Jurkat, Clone E6-1 (cell line): ENCODE data around the gene C20orf204.
A peak's percentile ranks its signal among the peaks of the same experiment; 100 is the strongest.

ENCODE experiments used
- DNase-seq: peaks from one replicate; pipeline ENCODE4 v3.0.0-alpha.2; 2011; ENCODE audit warnings: low read depth, low spot score
- H3K4me3 ChIP-seq: 2 replicates; pipeline ENCODE4 v1.5.1; 2011; ENCODE audit warnings: mild to moderate bottlenecking, low read length, control low read depth, moderate library complexity

The C20orf204 gene

GRCh38 chr20:64065974-64066343 is 30.0 kb downstream of the C20orf204 start:
- DNase-seq = peak; percentile 81
- H3K4me3 ChIP-seq = no peak overlapping the region

- DNase-seq = no peak
- no peak overlapping the region for H3K4me3 ChIP-seq
Measured at GRCh38 chr20:64067005-64067632, 31.1 kb downstream of the C20orf204 start.

GRCh38 chr20:64067733-64068307 is 31.8 kb downstream of the C20orf204 start:
- H3K4me3 ChIP-seq = no peak overlapping the region
- no peak for DNase-seq

DNA sequence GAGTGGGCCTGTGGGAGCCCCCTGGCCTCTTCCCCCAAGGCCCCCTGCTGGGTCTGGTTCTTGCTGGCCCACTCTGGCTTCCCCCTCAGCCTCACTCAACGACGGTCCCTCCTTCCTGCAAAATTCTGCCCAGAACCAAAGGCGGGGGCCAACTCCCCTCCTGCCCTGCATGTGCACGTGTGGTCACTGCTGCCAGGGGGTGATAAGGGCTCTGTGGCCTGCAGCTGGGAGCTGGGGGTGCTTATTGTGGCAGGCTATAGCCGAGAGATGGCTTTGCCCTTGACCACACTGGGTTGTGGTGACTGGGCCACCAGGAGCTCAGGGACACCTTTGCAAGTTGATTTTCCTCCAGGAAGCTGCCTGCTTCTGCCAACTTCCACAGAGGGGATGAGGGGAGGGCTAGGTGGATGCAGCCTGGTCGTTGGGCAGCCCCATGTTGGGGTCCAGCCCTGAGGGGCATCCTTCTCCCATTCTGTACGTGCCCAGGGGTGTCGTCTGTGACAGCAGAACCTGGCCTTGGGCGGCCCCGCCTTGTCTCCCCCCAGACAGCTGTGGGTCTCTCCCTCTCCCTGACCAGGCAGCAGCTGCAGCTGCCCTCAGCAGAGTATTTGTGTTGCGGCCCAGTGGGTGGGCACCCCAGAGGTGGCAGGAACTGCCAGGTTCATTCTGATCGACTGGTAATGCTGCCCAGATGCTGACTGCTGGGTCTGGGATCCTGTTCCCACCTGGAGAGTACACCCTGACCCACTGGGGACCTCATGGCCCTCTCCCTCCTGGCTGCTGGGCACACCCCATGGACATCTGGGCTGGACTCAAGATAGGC is 32.6 kb downstream of the C20orf204 start:
- no peak for DNase-seq
- no peak overlapping the region for H3K4me3 ChIP-seq

DNA sequence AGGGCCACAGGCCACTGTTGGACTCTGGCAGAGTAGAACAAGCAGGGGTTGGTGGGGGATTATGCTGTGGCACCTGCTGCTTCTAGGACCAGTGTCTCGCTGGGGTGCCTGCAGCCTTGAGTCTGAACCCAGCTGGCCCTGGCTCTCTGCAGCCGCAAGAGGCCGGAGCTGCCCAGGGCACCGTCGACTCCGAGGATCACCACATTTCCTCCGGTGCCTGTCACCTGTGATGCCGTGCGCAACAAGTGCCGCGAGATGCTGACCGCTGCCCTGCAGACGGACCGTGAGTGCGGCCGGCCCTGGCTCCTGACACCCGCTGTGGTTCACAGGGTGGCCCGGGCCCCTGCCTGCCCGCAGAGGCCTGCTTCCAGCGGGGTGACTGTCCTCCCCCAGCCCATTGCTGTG is 33.2 kb downstream of the C20orf204 start:
- no peak overlapping the region for H3K4me3 ChIP-seq
- DNase-seq = no peak

- no peak overlapping the region for H3K4me3 ChIP-seq
- DNase-seq = no peak
Measured at GRCh38 chr20:64069614-64070243, 33.7 kb downstream of the C20orf204 start.

GRCh38 chr20:64070244-64070993 is 34.4 kb downstream of the C20orf204 start:
- DNase-seq = no peak
- H3K4me3 ChIP-seq = no peak overlapping the region

- no peak overlapping the region for H3K4me3 ChIP-seq
- no peak for DNase-seq
Measured at GRCh38 chr20:64071341-64072332, 35.7 kb downstream of the C20orf204 start.

DNA sequence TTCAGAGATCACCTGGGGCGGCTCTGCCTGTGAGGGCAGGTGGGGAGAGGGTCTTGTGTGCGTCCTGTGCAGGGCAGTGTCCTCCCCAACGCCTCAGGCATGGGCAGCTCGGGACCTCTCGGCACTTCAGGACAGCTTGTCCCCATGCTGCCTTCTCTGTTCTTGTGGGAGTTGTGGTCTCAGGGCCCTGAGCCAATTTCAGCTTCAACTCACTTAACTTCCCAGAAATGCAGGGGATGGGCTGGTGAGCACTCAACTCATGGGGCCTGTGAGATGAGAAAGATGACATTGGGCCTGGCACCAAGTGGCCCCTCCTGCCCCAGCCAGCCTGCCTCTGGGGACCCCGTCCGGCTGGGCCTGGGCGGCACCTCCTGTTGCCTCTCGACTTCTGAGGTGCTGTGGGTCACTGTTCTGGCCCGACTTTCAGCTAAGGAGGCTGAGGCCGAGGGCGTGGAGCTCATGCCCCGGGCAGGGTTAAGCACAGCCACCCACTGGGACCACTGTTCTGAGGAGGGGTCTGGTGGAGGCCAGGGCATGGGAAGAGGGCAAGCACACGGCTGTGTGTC is 36.6 kb downstream of the C20orf204 start:
- no peak overlapping the region for H3K4me3 ChIP-seq
- no peak for DNase-seq

- DNase-seq = no peak
- H3K4me3 ChIP-seq = no peak overlapping the region
Measured at GRCh38 chr20:64073476-64074183, 37.6 kb downstream of the C20orf204 start.

DNA sequence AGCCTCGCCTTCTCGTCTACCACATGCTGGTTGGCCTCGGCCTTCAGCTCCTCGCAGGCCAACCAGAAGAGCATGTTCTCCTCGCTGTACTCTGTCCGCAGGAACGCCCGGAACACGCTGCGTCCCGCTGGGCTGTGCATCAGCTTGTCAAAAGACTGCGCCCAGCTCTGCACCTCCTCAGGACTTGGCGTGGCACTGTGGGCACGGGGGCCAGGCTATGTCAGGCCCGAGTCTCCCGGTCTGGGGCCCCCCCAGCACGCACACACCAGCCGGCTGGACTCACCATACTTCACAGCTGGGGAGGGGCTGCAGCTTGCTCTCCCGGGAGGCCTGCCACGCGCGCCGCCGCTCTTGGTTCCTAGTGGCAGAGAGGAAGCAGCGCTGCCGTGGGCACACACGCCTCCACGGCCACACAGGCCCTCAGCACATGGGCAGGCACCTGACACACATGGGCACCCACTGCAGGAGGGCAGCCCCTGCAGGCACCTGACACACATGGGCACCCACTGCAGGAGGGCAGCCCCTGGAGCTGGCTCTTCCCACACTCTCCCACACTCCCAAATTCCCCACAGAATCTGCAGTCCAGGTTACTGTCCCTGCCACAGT is 38.3 kb downstream of the C20orf204 start:
- no peak for DNase-seq
- no peak overlapping the region for H3K4me3 ChIP-seq

- DNase-seq = no peak
- H3K4me3 ChIP-seq = no peak overlapping the region
Measured at GRCh38 chr20:64074963-64075362, 39.0 kb downstream of the C20orf204 start.

GRCh38 chr20:64075556-64075955 is 39.6 kb downstream of the C20orf204 start:
- DNase-seq = no peak
- H3K4me3 ChIP-seq = no peak overlapping the region

DNA sequence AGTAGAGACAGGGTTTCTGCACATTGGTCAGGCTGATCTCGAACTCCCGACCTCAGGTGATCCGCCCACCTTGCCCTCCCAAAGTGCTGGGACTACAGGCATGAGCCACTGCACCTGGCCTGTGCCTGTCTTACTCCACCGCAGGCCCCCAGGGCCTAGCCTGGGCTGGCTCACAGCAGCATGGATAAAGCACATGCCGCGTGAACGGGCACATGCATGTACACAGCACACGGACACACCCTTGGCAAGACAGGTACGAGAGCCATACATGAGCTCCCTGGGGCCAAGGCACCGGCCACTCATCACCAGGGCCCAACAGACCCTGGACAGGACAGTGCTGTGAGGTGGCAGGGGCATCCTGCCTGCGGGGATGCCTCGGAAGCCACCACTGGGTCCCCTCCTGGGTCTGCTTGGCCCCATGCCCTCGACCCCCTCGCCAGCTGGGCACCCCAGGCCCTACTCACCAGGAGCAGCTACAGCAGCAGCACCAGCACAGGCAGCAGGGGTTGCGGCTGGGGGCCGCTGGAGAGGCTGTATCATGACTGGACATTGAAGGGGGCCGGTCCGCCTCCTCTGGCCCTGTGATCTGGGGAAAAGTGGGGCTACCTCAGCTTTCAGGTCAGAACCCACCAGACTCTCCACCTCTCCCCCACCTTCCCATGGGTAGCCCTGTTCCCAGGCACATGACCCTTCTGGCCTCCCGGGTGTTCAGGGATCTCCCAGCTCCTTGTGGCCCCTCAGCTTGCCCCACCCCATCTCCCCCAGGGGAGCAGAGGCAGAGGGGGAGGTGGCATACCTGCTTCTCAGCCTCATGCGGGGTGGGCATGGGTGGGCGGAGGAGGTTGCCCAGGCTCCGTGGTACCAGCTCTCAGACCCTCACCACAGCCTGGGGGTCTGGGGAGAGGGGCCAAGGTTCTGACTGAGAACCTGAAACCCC is 40.3 kb downstream of the C20orf204 start:
- no peak overlapping the region for H3K4me3 ChIP-seq

DNA sequence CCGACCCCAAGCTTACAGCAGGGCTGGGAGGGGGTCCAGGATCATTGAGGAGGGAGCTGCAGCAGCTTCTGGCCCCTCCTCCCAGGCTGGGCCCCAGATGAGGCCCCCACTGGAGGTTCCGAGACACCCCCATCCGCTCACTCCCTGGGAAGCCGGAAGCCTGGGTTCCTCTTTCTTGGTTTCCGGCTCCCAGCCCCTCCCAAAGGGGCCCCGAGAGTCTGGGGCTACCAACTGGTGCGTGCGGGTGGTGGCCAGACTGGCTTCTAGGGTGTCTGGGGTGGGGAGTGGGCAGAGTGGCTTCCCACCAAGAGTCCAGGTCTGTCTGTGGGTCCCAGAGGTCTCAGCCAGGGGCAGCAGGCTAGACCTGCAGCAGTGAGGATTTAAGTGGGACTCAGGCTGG is 41.1 kb downstream of the C20orf204 start:
- DNase-seq = no peak
- H3K4me3 ChIP-seq = no peak overlapping the region

More for the DNA sequence above, 40.3 kb downstream of the C20orf204 start:
- DNase-seq = no peak

DNA sequence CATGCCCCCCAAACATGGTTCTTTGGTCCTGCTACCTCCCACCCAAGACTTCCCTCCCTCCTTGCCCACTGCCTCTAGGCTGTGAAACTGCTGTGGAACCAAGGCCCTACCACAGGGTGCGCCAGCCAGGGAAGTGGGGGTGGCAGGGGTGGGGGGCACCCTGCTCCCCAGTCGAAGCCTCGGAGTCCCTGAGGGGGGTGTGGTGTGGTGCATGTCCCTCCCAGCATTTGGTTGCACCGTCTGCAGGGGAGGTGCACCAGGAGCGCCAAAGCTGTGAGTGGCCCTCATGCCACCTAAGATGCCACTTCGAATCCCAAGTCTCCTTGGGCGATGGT is 41.5 kb downstream of the C20orf204 start:
- H3K4me3 ChIP-seq = peak overlapping the region; percentile 77
- DNase-seq = no peak
